Cardiac fibroblast (primary cell): Measurements from ENCODE around the gene SP100.
A peak's percentile ranks its signal among the peaks of the same experiment; 100 is the strongest.

Source experiments
- DNase-seq, 2 donors: peaks; one replicate each; pipeline versions ENCODE4 v3.0.0 to v3.0.0-alpha.2; 2010; ENCODE audit warnings: low read depth in 2 of 2
- H3K4me3 ChIP-seq, 2 donors: replicated peaks in 1 of 2; 1 replicate in 1 of 2; 2 replicates in 1 of 2; pipeline ENCODE4 v1.5.1; 2011; ENCODE audit warnings: low read depth in 2 of 2, low read length in 2 of 2, mild to moderate bottlenecking in 2 of 2, moderate library complexity in 1 of 2
- TF ChIP-seq, protein P1 (sequence below): IDR thresholded peaks from one replicate; pipeline ENCODE4 v1.5.1; 2011; ENCODE audit warnings: low read depth, mild to moderate bottlenecking, low read length, inconsistent platforms

Gene SP100

GRCh38 chr2:230520875-230521155 is 104.8 kb downstream of the SP100 start:
- no peak overlapping the region for H3K4me3 ChIP-seq
- DNase-seq, result peak; percentile 28 to 91
- TF ChIP-seq, protein P1, sequence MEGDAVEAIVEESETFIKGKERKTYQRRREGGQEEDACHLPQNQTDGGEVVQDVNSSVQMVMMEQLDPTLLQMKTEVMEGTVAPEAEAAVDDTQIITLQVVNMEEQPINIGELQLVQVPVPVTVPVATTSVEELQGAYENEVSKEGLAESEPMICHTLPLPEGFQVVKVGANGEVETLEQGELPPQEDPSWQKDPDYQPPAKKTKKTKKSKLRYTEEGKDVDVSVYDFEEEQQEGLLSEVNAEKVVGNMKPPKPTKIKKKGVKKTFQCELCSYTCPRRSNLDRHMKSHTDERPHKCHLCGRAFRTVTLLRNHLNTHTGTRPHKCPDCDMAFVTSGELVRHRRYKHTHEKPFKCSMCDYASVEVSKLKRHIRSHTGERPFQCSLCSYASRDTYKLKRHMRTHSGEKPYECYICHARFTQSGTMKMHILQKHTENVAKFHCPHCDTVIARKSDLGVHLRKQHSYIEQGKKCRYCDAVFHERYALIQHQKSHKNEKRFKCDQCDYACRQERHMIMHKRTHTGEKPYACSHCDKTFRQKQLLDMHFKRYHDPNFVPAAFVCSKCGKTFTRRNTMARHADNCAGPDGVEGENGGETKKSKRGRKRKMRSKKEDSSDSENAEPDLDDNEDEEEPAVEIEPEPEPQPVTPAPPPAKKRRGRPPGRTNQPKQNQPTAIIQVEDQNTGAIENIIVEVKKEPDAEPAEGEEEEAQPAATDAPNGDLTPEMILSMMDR, result no peak

GRCh38 chr2:230521386-230521785 is 105.4 kb downstream of the SP100 start:
- TF ChIP-seq, protein P1, result no peak
- no peak overlapping the region for H3K4me3 ChIP-seq
- DNase-seq, result no peak

DNA sequence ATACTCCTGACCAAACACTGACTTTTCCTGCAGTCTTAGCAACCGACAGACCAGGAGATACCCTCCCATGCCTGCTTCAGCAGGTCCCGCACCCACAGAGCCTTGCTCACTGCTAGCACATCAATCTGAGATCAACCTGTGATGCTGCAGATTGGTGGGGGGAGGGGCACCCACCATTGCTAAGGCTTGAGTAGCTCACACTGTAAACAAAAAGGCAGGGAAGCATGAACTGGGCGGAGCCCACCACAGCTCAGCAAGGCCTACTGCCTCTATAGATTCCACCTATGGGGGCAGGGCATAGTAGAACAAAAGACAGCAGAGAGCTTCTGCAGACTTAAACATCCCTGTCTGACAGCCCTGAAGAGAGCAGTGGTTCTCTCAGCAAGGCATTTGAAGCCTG is 109.7 kb downstream of the SP100 start:
- TF ChIP-seq, protein P1, result no peak

GRCh38 chr2:230537531-230537976 is 121.6 kb downstream of the SP100 start:
- TF ChIP-seq, protein P1, result no peak
- no peak for DNase-seq

More for the DNA sequence above, 109.7 kb downstream of the SP100 start:
- no peak for DNase-seq
- H3K4me3 ChIP-seq, result no peak overlapping the region

DNA sequence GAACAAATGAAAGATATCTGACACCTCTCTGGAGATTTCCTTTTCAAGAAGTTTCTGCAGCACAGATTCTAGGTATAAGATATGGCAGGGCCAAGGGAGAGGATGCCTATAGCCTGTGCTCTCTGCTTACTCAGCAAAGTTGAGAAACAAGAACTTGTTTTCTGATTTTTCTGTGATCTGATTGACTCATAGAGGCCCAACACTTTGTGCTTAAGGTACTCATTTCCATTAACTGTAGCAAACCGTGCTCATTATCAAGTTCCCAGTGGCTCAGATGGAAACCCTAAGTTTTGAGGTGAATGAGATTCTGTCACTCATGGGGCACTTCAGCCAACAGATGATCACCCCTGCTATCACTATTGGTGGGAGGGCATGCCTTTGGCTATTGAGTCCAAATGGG is 124.3 kb downstream of the SP100 start:
- no peak for DNase-seq
- no peak overlapping the region for H3K4me3 ChIP-seq
- TF ChIP-seq, protein P1, result no peak

More at GRCh38 chr2:230537531-230537976, 121.6 kb downstream of the SP100 start:
- no peak overlapping the region for H3K4me3 ChIP-seq

DNA sequence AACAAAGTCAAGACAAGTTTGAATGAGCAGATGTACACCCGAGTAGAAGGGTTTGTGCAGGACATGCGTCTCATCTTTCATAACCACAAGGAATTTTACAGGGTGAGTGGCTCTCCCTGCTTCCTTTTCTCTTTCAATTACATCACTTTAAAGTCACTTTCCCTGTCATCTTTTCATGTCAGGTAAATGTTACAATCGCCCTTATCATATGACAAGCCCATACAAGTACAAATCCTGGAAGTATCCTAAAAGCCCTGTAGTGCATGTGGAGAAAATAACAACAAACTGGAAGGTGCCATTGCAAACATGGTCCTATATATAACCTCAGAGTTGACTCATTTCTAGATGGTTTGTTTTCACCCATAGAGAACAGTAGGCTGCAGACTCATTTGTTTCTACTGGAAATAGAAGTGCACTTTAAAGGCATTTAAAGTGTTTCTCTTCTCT is 126.0 kb downstream of the SP100 start:
- TF ChIP-seq, protein P1, result no peak
- H3K4me3 ChIP-seq, result no peak overlapping the region
- DNase-seq, result peak; percentile 12 to 66

- TF ChIP-seq, protein P1, result no peak
- no peak overlapping the region for H3K4me3 ChIP-seq
- peak; percentile 73 to 80 for DNase-seq
Measured at GRCh38 chr2:230542751-230543150, 126.8 kb downstream of the SP100 start.
